NCI-H1048 (cell line): Measurements from ENCODE around the gene ZNF845.
"Not testable (repeated sequence)": the region's sequence is repeated elsewhere in the genome, so short reads cannot be mapped to it uniquely, and the experiment has no call there.

ENCODE experiments used
- DNase-seq: peaks from one replicate; lab custom pipeline; 2025; lab: John Stamatoyannopoulos, UW

The ZNF845 gene

DNA sequence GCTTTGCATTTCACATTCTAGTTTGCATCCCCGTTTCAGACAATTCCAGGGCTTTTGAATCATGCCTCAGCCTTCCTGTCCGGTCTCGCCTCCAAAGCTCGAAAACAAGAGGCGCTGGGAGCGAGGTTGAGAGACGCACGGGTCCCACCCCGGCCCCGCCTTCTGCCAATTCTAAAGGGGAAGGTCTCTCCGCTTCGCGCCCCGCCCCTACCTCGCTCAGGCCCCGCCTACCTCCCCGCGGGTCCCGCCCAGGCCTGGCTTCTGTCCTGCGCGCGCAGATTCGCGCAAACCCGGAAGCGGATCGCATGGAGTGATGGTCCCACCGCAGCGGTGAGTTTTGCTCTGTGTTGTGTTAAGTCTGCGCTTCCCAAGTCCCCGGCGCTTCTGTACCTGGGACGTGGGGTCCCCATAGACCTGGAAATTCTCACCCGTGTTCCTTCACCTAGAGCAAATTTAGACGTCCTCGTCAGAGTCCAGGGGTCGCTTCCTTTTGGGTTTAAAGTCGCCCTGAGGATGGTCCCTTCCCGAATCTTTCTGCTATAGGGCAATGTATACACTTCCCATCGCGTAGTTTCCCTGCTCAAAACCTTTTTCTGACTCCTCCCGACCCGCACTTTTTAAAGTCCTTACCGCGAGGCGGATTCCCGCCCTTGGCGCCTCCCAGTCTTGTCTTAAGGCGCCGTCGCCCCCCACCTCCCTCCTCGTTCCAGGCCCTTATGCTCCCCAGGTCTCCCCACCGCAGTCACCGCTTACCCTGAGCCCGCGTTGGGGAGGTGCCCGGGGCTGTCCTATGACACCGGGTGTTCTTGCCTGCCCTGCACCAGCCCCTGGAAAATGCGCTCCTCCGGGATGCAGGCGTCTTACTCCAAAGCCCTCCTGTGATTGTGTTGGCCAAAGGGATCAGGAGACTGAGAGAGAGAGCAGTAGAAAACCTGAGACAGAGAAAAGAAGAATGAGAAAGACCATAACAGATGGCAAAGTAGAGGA, at the start of gene ZNF845:
Gene ZNF845, plus strand, starts transcription at position 287 of the 987 bp plus-strand sequence. CDS start 7,559 bp downstream, outside the sequence.
- peak; percentile 72 for DNase-seq

DNA sequence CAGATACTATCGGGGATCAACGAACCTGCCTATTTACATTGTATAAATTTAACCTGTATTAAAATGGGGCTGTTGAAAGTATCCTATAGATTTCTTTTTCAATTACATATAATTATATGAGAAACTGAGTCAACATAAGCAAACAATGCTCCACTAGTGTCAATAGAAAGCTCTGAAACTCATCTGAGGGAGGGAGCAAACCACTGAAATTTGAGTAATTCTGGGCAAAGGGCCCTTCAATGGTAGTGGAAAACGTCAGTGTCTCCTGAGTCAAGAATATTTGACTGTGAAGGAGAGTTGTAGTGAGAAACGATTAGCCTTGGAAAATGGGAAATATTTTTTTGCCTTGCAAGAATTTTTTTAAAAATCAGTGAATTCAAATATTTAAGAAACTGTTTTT, 48.5 kb upstream of the ZNF845 start:
- no peak for DNase-seq

DNA sequence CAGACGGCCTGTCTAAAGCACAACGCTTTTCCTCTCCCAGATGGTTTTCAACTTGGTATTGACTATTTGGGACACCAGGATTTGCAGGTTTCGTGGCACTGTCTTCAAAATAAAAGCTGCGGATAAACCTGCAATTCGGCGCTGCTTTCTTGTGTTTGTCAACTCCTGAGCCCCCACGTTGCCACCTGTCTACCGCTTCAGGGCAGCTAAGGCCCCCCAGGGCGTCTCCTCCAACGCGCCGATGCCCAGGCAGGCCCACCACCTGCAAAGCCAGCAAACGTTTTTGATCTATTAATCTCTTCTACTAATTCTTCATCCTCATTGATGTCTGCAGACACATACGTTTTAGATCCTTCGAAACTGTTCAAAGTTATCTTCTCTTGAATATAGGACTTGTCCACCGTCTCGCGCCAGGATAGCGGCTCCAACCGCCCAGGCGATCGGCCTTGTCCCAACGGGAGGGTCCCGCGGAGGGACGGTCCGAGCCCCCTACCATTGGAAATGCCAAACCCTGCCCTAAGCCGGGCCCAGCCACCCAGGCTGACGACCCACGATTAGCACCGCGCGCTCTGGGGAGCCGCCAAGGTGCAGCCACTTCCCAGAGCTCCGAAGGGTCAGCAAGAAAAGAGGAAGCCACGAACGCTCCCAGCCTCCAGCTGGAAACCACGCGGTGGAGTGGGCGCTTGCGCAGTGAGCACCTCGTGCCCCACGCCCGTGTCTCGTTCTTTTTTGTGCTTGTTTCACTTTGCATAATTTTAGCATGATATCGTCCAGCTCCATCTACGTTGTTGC, 42.6 kb upstream of the ZNF845 start:
- no peak for DNase-seq

DNA sequence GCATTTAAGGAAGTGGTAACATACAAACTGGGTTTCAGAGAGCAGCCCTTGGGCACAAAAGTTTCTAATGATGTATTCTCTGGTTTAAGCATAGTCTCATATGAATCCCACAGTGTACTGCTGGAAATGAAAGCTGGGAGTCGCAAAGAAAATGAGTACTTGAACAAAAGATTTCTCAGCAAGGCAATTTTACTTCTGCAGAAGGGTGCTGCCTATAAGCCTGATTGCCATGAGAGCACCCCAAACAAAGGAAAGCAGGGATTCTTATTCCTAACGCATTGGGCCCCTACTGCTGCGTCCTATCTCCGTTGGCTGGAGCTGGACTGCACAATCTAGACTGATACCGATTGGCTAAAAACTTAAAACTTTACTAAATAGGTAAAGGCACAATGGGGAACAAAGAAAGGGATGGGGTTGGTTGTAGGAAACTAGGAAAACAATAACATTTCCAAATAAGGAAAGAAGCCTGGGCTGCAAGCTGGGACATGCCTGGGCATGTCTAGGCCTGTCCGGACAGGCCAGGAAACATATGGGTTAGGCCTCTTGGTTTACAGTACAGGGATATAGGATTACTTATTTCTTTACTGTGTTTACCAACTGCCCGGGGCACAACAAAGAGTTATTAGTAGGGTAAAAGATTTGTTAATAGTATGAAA, 38.6 kb upstream of the ZNF845 start:
- DNase-seq, result no peak

DNA sequence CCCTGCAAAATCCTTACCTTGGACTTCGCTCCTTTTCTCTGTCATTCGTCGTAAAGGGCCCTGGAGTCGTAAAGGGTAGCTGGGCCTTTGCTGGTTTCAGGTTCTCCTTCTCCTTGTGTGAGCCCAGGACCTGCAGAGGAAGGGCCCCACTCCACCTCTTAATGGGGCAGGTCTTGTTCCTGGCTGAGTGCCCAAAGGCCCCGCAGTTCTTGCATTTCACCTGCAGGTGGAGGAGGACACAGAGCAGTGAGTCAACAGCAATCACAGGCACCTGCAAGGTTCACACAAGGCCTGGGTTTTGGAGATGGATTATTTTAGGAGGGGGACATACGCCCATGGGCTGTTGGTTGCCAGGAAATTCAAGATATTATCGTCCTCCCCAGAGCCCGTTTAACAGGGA, 32.2 kb upstream of the ZNF845 start:
- DNase-seq, result not testable (repeated sequence)

DNA sequence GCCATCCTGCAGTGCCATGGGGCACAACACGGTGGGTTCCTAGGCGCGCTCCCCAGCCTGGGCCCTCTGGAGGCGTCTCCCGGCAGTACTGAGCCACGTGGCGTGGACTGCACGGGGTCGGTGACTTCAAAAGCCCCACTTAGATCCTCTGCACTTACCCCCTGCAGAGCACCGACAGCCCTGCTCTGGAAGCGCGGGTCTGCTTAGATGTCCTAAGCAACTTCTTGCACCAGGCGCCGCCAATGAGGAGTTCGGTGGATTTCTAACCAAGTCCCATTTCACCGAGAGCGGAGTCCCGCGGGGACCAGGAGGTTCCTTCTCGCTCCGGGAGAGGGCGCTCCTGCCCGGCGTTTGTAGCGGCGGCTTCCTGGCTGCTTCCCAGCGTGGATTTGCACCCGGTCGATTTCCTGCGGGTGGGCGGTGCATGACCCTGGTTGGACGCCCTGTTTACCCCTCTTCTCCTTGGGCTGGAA, 25.2 kb upstream of the ZNF845 start:
- DNase-seq, result no peak

DNA sequence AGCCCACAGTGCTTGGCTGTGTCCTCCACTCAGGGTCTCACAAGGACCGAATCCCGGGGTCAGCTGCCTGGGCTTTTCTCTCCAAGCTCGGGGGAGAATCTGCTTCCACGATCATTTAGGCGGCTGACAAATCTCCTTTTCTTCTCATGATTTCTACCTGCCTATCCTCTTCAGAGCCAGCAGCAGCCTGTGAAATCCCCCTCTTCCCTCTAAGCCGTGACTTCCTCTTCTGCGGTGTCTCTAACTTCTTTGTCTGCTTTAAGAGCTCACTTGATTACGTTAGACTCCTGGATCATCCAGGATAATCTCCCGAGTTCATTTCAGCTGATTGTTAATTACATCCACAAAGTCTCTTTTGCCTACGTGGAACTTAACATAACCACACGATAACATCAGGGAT, 22.5 kb upstream of the ZNF845 start:
- DNase-seq, result no peak

DNA sequence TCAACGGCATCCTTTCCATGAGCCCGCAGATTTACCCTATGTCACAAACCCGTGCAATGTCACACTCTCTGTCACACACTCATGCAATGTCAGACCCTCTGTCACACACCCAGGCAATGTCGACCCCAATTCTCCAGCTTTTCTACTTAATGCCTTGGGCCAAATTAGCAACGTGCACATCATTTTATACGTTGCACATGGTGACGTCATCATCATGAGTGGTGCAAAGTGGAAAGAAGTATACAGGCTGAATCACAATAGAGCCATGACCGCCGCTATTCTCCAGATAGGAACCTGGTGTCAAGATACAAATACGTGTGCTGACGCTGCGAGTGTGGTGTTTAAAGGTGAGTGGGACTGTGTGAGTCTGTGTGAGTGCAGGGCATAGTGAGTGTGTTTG, 21.7 kb upstream of the ZNF845 start:
- no peak for DNase-seq

DNA sequence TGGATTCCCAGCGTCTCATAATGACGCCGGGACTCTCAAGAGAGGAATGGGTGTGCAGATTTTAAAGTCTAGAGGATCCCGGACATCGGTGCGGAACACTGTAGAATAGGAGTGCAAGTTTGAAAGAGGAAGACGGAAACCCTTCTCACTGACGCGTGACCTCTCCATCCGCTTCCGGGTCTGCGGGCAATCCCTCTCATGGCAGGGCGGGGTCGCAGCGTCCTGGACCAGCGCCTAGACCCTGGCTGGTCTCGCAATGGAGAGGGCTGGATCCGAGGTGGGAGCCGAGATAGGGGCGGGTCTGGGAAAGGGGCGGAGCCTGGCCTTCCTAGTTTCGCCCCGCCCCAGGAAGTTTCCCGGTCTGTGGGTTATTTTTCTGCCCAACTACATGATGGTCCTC, 4.6 kb upstream of the ZNF845 start:
- DNase-seq, result no peak

DNA sequence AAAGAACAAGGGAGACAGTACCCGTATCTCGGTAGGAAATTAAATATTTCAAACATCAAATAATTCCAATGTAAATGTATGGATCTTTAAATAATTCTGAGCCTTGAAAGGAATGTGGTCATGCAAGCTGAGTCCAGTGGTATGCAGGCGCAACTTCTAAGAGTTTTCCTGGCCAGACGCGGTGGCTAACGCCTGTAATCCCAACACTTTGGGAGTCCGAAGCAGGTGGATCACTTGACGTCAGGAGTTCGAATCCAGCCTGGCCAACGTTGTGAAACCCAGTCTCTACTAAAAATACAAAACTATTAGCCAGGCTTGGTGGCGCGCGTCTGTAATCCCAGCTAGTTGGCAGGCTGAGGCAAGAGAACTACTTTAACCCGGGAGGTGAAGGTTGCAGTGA, 1.1 kb upstream of the ZNF845 start:
- DNase-seq, result no peak

DNA sequence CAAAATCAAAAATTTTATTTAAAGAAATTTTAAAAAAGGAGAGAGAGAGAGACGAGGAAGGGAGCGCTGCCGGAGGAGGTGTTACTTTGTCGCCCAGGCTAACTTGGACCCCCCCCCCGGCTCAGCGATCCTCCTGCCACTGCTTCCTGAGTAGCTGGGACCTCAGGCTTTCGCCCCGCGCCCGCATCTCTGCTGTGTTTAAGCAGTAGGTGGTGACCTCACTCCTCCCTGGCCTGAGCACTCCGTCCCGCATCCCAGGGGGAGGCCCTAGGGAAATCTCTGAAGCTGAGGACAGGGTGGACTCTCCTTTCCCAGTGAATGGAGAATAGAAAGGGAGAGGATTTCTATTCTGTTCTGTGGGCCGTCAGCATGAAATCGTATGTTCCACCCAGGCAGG, 485 bp upstream of the ZNF845 start:
- no peak for DNase-seq

DNA sequence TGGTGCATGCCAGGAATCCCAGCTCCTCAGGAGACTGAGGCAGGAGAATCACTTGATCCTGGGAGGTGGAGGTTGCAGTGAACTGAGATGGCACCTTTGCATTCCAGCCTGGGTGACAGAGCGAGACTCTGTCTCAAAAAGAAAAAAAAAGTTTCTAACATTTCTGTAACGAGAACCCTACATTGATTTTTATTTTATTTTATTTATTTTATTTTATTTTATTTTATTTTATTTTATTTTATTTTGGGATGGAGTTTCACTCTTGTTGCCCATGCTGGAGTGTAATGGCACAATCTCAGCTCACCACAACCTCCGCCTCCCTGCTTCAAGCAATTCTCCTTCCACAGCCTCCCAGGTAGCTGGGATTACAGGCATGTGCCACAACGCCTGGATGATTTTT, 10.9 kb downstream of the ZNF845 start:
- DNase-seq, result not testable (repeated sequence)

DNA sequence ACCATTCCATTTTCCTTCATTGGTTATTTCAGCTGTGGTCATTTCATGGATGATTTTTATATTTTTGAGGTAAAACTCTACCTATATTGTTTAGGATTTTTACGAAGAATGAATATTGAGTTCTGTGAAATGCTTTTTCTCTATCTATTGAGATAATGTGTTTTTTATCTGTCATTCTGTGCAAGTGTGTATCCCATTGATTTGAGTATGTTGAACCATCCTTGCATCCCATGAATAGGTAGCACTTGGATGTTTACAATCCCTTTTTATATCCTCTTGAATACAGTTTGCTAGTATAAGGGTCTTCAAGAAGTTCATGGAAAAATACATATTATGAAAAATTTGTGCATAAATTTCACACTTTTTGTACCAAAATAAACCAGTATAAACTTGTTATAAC, 22.2 kb downstream of the ZNF845 start:
- no peak for DNase-seq

DNA sequence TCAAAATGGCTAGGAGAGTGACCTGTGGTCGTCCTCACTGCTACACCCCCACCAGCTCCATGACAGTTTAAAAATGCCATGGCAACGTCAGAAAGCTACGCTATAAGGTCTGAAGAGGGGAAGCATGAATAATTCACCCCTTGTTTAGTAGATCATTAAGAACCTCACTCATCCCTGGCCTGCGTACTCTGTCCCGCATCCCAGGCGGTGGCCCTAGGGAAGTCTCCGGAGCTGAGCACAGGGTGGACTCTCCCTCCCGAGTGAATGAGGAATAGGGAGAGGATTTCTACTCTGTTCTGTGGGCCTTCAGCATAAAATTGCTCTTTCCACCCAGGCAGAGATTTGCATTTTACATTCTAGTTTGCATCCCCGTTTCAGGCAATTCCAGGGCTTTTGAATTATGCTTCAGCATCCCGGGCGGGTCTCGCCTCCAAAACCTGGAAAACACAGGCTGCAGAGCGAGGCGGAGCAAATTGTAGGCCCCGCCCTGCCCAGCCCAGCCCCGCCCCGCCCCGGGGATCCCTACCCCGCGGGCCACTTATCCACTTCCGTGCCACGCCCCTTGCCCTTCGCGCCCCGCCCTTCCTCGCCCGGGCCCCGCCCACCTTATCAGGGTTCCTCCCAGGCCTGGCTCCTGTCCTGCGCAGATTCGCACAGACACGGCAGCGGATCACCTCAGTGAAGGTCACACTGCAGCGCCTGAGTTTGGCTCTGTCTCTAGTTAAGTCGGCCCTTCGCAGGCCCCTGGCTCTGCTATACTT, 24.5 kb downstream of the ZNF845 start:
- no peak for DNase-seq

DNA sequence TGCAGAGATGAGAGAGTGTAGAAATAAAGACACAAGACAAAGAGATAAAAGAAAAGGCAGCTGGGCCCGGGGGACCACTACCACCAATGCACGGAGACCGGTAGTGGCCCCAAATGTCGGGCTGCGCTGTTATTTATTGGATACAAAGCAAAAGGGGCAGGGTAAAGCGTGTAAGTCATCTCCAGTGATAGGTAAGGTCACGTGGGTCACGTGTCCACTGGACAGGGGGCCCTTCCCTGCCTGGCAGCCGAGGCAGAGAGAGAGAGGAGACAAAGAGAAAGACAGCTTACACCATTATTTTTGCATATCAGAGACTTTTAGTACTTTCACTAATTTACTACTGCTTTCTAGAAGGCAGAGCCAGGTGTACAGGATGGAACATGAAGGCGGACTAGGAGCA, 26.5 kb downstream of the ZNF845 start:
- not testable (repeated sequence) for DNase-seq

DNA sequence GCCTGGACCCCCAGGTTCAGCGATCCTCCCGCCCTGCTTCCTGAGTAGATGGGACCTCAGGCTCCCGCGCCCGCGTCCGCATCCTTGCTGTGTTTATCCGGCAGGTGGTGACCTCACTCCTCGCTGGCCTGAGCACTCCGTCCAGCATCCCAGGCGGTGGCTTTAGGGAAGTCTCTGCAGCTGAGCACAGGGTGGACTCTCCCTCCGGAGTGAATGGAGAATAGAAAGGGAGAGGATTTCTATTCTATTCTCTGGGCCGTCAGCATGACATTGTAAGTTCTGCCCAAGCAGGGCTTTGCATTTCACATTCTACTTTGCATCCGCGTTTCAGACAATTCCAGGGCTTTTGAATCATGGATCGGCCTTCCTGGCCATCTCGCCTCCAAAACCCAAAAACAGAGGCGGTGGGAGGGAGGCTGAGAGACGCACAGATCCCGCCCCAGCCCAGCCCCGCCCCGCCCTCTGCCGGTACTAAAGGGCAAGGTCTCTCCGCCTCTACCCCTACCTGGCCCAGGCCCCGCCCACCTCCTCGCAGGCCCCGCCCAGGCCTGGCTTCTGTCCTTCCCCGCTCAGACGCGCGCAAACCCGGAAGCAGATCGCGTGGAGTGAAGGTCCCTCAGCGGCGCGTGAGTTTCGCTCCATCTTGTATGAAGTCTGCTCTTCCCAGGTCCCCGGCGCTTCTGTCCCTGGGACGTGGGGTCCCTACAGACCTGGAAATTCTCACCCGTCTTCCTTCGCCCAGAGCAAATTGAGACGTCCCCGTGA, 31.8 kb downstream of the ZNF845 start, which contains the start of gene ZNF525:
Gene ZNF525, plus strand, starts transcription at position 572 of the 765 bp plus-strand sequence. CDS start 6,577 bp downstream, outside the sequence.
- peak; percentile 87 for DNase-seq

DNA sequence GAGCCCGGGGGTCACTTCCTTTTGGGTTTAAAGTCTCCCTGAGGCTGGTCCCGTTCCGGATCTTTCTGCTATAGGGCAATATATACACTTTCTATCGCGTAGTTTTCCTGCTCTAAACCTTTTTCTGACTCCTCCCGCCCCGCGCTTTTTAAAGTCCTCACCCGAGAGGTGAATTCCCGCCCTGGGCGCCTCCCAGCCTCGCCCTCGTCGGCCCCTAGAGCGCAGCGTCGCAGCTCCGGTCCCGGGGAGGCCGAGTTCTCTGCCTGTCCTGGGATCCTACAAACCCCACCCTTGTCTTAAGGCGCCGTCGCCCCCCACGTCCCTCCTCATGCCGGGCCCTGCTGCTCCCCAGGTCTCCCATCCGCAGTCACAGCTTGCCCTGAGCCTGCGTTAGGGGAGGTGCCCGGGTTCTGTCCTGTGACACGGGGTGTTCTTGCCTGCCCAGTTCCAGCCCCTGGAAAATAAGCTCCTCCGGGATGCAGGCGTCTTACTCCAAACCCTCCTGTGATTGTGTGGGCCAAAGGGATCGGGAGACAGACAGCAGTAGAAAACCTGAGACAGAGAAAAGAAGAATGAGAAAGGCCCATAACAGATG, 32.4 kb downstream of the ZNF845 start:
- DNase-seq, result no peak

DNA sequence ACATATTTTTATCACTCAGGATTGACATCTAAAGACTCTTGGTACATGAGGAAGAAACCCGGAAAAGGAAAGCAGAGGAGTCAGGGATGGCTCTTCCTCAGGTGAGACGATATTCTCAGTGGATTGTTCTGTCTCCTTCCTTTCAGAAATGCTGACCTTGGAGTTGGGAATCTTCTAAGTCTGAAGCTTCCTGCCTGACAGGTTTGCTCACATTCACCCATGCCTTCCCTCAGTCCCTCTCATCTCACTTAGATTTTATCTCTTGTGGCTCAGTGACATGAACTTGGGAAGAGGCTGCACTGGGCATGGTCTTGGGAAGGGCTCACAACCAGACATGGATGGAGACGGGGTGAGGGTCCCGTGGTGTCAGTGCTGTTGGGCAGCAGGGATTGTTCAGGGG, 38.6 kb downstream of the ZNF845 start:
- no peak for DNase-seq

DNA sequence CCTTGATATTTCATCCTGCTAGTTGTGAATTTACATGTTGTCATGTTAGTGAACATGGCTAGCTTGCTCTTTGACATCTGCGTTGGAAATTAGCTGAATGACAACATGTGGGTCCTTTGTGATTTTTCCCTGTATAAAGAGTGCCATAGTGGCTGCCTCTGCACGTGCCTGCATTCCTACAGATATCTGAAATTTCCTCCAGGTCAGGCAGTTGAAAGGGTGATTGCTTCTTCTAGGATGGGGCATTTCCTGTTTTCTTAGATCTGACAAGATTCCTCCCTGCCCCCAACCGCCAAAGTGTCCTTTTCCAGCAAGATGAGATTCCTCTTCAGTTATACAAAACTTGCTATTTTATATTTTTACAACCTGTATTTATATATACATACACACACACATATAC, 40.7 kb downstream of the ZNF845 start:
- no peak for DNase-seq

DNA sequence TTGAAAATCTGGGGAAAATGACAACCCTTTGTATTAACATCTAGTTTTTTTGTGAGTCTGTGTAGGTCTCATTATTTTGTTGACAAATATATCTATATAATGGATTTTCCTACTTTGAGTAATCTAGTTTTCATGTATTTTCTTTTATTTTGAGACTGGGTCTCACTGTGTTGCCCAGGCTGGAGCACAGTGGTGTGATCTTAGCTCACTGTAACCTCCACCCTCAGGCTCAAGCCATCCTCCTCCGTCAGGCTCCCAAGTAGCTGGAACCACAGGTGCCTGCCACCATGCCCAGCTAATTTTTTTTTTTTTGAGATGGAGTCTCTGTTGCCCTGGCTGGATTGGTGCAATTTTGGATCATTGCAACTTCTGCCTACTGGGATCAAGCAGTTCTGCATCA, 41.2 kb downstream of the ZNF845 start:
- no peak for DNase-seq
